Measurements from ENCODE around the gene CEP350.

The CEP350 gene

DNA sequence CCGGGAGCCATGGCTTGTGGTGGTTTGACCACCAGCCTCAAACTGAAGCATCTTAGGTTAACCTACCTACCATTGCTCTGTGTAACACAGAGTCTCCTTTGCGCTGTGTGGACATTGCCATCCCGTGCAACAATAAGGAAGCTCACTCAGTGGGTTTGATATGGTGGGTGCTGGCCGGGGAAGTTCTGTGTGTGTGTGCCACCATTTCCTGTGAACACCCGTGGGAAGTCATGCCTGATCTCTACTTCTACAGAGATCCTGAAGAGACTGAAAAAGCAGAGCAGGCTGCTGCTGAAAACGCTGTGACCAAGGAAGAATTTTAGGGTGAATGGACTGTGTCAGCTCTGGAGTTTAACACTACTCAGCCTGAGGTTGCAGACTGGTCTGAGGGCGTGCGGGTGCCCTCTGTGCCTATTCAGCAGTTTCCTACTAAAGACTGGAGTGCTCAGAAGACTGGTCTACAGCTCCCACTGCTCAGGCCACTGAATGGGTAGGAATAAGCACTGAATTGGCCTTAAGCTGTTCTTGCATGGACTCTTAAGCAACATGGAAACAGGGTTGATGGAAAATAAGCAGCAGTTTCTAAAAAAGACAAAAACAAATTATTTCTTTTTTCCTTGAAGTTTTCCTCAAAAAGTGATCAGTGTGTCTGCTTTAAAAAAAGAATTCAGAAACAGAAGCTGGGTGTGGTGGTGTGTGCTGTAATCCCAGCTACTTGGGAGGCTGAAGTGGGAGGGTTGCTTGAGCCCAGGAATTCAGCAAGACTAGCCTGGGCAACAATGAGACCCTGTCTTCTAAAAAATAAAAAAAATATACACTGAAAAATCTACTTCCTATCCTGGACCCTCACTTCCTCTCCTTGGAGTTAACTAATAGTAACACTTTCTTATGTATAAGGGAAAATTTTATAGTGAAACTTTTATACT lies 14.6 kb downstream of the CEP350 start:
- Histone ChIP-seq H3K27ac (ENCODE audit: low read length) (no peak overlapping the region), H3K36me3 (ENCODE audit: control insufficient read depth, insufficient read depth, low read length) (no peaks in the 10 kb centered on the region), H3K9me3 (ENCODE audit: control insufficient read depth, insufficient read depth, low read length) (no peaks in the 10 kb centered on the region; the same call in 1 of the 2 replicates), H3K27me3 (ENCODE audit: control insufficient read depth, insufficient read depth, low read length) (no peaks in the 10 kb centered on the region), H3K4me1 (ENCODE audit: control insufficient read depth, insufficient read depth, low read length) (no peaks in the 10 kb centered on the region), H3K4me3 (ENCODE audit: low read length) (no peak overlapping the region)
- WGBS (ENCODE audit: insufficient coverage, insufficient read length) = no CpG with 5 or more reads among the region's 8 CpGs
- DNase-seq (ENCODE audit: low read depth, low spot score) = no peak

DNA sequence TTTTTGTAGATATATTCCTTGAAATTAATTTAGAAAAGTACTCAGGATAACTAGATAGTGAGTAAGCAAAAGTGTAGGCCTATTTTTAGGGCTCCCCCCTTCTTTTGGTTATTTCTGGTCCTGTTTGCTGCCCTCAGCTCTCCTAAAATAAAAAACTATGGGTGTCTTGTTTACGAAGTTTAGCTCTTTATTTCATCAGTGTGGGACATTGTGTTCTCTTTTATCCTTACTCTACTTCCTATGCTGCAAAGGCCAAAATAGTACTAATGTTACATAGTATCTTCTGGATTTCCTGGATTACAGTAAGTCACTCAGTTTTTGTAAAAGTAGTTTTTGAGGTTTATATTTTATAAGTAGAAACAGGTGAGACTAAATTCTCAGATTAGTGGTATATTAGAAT lies 15.4 kb downstream of the CEP350 start:
- H3K36me3 ChIP-seq (ENCODE audit: control insufficient read depth, insufficient read depth, low read length) = no peaks in the 10 kb centered on the region
- no peaks in the 10 kb centered on the region for H3K4me1 ChIP-seq (ENCODE audit: control insufficient read depth, insufficient read depth, low read length)
- no peak overlapping the region for H3K4me3 ChIP-seq (ENCODE audit: low read length)
- no peak overlapping the region for H3K27ac ChIP-seq (ENCODE audit: low read length)
- no peaks in the 10 kb centered on the region; the same call in 1 of the 2 replicates for H3K9me3 ChIP-seq (ENCODE audit: control insufficient read depth, insufficient read depth, low read length)
- DNase-seq (ENCODE audit: low read depth, low spot score) = no peak
- H3K27me3 ChIP-seq (ENCODE audit: control insufficient read depth, insufficient read depth, low read length) = no peaks in the 10 kb centered on the region
- WGBS (ENCODE audit: insufficient coverage, insufficient read length) = no CpG with 5 or more reads among the region's 1 CpG

DNA sequence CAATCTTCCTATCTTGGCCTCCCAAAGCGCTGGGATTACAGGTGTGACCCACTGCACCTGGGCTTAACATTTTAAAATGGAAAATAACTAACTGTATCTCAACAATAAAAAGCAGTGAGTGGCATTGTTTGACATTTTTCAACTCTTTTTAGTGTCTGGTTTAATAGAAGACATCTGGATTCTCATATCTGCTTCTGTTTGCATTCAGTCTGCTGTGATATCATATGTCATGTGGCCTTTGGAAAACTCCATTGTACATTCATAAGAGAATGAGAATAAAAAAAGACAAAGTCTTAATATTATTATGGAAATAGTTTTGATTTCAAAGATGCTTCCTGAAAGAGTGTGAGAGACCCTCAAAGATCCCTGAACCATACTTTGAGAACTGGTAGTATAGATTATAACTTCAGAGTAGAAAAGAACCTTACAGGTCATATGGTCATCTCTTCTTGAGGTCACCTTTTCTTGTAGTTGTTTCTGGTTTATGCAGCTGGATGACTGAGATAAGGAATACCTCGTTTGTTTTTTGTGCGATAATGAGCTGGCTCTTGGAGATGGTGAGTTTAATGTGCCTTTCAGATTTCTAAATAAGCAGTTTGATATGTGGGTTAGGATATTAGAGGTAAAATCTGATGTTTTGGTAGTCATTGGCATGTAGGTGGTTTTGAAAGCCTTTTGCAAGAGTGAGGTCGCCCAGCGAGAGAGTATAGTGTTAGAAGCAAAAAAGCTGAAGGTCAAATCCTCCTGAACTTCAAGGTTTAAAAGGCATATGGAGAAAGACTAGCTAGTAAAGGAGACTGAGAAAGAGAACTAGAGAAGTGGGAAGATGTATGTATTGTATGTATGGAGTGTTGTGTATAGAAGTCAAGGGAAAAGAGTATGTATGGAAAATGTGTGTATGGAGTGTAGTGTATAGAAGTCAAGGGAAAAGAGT lies 17.2 kb downstream of the CEP350 start:
- no peaks in the 10 kb centered on the region for H3K27me3 ChIP-seq (ENCODE audit: control insufficient read depth, insufficient read depth, low read length)
- no peak for DNase-seq (ENCODE audit: low read depth, low spot score)
- no CpG with 5 or more reads among the region's 5 CpGs for WGBS (ENCODE audit: insufficient coverage, insufficient read length)
- H3K4me1 ChIP-seq (ENCODE audit: control insufficient read depth, insufficient read depth, low read length) = no peaks in the 10 kb centered on the region
- no peaks in the 10 kb centered on the region for H3K9me3 ChIP-seq (ENCODE audit: control insufficient read depth, insufficient read depth, low read length)
- H3K36me3 ChIP-seq (ENCODE audit: control insufficient read depth, insufficient read depth, low read length) = no peaks in the 10 kb centered on the region
- no peak overlapping the region for H3K27ac ChIP-seq (ENCODE audit: low read length)
- no peak overlapping the region for H3K4me3 ChIP-seq (ENCODE audit: low read length)

DNA sequence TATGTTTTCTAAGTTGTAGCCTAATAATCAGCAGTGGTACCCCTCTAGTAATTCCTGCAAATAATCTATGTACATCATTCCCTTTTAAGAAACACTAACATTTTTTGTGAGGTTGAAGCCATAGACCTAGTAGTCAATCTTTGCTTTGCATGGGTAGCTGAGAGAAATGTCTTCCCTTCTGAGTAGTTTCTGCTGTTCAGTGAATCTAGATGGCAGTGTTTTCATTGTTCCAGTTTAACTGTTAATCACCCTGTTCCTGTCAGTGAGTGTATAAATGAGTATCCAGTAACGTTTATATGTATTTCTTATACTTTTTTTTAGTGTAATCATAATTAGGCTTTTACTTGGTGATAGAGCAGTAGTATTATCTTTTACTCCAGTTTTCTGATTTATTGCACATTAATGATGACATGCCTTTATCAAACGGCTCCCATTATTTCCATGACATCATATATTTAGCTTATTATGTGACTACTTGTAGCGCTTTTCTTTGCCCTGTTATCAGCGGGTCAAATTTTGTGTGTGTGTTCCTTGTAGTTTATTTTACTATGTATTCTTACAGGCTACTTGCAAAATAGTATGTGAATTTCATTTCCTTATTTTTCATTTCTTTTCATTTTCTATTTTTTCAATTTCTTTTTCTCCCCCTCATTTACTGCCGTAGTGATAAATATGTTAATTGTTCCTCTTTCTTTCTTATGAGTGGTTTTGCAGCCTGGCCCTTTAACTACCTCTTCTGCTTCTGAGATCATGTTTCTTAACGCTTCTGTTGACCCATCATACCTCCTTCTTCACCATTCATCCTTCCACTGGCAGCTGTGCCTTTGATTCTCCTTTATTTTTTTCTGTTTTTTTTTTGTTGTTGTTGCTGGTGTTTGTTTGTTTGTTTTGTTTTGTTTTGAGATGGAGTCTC lies 18.8 kb downstream of the CEP350 start:
- H3K4me1 ChIP-seq (ENCODE audit: control insufficient read depth, insufficient read depth, low read length) = no peaks in the 10 kb centered on the region
- H3K27me3 ChIP-seq (ENCODE audit: control insufficient read depth, insufficient read depth, low read length) = no peaks in the 10 kb centered on the region
- H3K27ac ChIP-seq (ENCODE audit: low read length) = no peak overlapping the region
- no peaks in the 10 kb centered on the region for H3K36me3 ChIP-seq (ENCODE audit: control insufficient read depth, insufficient read depth, low read length)
- H3K9me3 ChIP-seq (ENCODE audit: control insufficient read depth, insufficient read depth, low read length) = no peaks in the 10 kb centered on the region
- WGBS (ENCODE audit: insufficient coverage, insufficient read length) = 100% methylated on average over 1 of the region's 6 CpGs
- H3K4me3 ChIP-seq (ENCODE audit: low read length) = no peak overlapping the region
- DNase-seq (ENCODE audit: low read depth, low spot score) = no peak

DNA sequence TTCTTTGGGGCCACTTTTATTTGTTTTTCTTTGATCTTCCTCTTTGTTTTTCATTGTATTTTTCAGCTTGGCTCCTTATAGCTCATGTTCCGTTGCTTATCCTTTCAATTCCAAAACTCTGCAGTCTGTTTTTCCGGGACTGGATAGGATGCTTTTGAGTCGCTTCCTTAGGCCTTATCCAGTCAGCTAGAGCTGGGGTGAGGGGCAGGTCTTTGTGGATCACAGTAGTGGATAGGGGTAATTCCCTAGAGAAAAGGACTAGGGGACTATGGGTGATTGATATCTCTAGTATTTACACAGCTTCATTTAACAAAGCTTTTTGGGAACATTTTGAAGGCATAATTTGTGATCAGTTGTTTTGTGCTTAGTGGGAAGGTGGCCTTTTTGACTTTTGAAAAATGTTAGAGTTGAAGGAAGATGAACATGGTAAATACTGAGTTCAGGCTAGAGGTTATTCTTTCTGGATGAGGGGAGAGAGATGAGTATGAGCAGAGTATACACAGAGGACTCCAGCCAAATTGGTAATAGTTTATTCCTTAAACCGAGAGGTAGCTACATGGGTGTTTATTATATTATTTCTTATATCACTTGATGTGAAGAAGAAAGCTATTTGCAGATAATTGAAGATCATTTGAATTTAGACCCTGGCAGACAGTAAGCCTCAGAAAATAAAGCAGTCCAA lies 22.5 kb downstream of the CEP350 start:
- DNase-seq (ENCODE audit: low read depth, low spot score) = no peak

DNA sequence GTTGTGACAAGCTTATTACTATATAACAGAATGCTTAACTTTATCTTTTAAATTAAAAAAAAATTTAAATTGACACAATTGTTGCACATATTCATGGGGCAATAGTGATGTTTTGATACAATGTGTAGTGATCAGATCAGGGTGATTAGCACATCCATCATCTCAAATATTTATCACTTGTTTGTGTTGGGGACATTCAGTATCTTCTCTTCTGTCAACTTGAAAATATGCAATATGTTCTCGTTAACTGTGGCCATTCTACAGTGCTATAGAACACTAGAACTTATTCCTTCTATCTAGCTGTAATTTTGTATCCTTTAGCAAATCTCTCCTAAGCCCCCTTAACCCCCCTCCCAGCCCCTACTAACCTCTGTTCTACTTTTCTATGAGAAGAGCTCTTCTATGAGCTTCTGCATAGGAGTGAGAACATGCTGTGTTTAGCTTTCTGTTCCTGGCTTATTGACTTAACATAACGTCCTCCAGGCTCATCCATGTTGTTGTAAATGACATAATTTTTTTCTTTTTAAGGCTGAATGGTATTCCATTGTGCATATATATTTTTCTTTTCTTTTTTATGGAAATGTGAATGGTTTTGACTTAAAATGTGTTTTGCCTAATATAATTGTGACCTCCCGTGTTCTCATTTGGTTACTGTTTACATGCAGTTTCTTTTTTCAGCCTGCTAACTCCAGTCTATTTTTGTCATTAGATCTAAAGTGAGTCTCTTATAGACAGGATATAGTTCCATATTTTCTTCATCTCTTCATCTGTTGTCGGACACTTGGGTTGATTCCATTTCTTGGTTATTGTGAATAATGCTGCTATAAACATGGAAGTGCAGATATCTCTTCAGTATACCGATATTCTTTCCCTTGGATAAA lies 23.8 kb downstream of the CEP350 start:
- no peaks in the 10 kb centered on the region for H3K9me3 ChIP-seq (ENCODE audit: control insufficient read depth, insufficient read depth, low read length)
- H3K4me1 ChIP-seq (ENCODE audit: control insufficient read depth, insufficient read depth, low read length) = no peaks in the 10 kb centered on the region
- no peak overlapping the region for H3K4me3 ChIP-seq (ENCODE audit: low read length)
- H3K27me3 ChIP-seq (ENCODE audit: control insufficient read depth, insufficient read depth, low read length) = no peaks in the 10 kb centered on the region
- no peak overlapping the region for H3K27ac ChIP-seq (ENCODE audit: low read length)
- H3K36me3 ChIP-seq (ENCODE audit: control insufficient read depth, insufficient read depth, low read length) = no peaks in the 10 kb centered on the region
- DNase-seq (ENCODE audit: low read depth, low spot score) = no peak
- no CpG with 5 or more reads among the region's 5 CpGs for WGBS (ENCODE audit: insufficient coverage, insufficient read length)

More for the DNA sequence above, 22.5 kb downstream of the CEP350 start:
- Histone ChIP-seq H3K4me1 (ENCODE audit: control insufficient read depth, insufficient read depth, low read length) (no peaks in the 10 kb centered on the region), H3K9me3 (ENCODE audit: control insufficient read depth, insufficient read depth, low read length) (no peaks in the 10 kb centered on the region), H3K27me3 (ENCODE audit: control insufficient read depth, insufficient read depth, low read length) (no peaks in the 10 kb centered on the region), H3K27ac (ENCODE audit: low read length) (no peak overlapping the region), H3K4me3 (ENCODE audit: low read length) (no peak overlapping the region), H3K36me3 (ENCODE audit: control insufficient read depth, insufficient read depth, low read length) (no peaks in the 10 kb centered on the region)
- no CpG with 5 or more reads among the region's 4 CpGs for WGBS (ENCODE audit: insufficient coverage, insufficient read length)

DNA sequence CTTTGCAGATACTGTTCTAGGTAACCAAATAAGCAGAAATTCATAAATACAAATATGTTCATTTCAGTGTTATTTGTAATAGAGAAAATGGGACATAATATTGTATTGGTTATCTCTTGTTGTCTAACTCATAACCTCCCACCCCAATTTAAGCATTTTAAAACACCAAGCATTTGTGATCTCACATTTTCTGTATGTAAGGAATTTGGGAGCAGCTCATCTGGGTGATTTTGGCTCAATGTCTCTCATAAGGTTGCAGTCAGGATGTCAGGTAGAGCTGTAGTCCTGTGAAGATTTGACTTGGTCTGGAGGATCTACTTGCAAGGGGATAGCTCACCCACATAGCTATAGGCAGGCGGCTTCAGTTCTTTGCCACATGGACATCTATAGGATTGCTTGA lies 29.5 kb downstream of the CEP350 start:
- no peak overlapping the region for H3K27ac ChIP-seq (ENCODE audit: low read length)
- H3K4me3 ChIP-seq (ENCODE audit: low read length) = no peak overlapping the region
- no peaks in the 10 kb centered on the region for H3K9me3 ChIP-seq (ENCODE audit: control insufficient read depth, insufficient read depth, low read length)
- no peaks in the 10 kb centered on the region for H3K36me3 ChIP-seq (ENCODE audit: control insufficient read depth, insufficient read depth, low read length)
- H3K4me1 ChIP-seq (ENCODE audit: control insufficient read depth, insufficient read depth, low read length) = no peaks in the 10 kb centered on the region; the same call in 1 of the 2 replicates
- WGBS (ENCODE audit: insufficient coverage, insufficient read length) = no CpG with 5 or more reads among the region's 1 CpG
- no peak for DNase-seq (ENCODE audit: low read depth, low spot score)
- no peaks in the 10 kb centered on the region for H3K27me3 ChIP-seq (ENCODE audit: control insufficient read depth, insufficient read depth, low read length)

DNA sequence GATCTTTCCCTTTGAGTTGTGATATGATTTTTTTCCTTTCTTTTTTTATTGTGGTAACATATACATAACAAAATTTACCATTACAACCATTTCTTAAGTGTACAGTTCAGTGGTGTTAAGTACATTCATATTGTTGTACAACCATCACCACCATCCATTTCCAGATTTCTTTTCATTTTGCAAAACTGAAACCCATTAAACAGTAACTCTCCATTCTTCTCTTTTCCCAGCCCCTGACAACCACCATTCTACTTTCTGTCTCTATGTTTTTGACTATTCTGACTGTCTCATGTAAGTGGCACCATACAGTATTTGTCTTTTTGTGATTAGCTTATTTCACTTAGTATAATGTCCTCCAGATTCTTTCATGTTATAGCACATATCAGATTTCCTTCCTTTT lies 30.3 kb downstream of the CEP350 start:
- H3K27me3 ChIP-seq (ENCODE audit: control insufficient read depth, insufficient read depth, low read length) = no peaks in the 10 kb centered on the region
- DNase-seq (ENCODE audit: low read depth, low spot score) = no peak
- H3K9me3 ChIP-seq (ENCODE audit: control insufficient read depth, insufficient read depth, low read length) = no peaks in the 10 kb centered on the region
- no peaks in the 10 kb centered on the region; the same call in 1 of the 2 replicates for H3K4me1 ChIP-seq (ENCODE audit: control insufficient read depth, insufficient read depth, low read length)
- H3K36me3 ChIP-seq (ENCODE audit: control insufficient read depth, insufficient read depth, low read length) = no peaks in the 10 kb centered on the region
- H3K4me3 ChIP-seq (ENCODE audit: low read length) = no peak overlapping the region
- H3K27ac ChIP-seq (ENCODE audit: low read length) = no peak overlapping the region

DNA sequence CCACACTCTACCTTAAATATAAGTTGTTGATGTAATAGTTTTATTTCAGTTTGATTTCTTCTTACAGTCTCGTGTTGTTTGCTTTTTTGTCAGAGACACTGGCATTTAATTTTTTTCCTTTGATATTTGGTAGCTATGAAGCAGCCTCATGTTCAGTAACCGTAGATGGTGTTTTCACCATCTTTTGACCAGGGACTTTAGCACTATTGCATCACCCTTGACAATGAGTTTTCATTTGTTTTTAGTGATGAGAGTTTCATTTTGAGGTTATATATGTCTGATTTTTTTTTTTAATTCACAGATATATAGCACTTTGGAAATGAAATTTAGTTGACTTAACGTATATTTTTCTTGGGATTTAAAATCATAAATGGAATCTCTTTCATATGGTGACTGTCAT lies 36.2 kb downstream of the CEP350 start:
- H3K9me3 ChIP-seq (ENCODE audit: control insufficient read depth, insufficient read depth, low read length) = no peaks in the 10 kb centered on the region
- no peaks in the 10 kb centered on the region for H3K27me3 ChIP-seq (ENCODE audit: control insufficient read depth, insufficient read depth, low read length)
- no peak overlapping the region for H3K4me3 ChIP-seq (ENCODE audit: low read length)
- no peak overlapping the region for H3K27ac ChIP-seq (ENCODE audit: low read length)
- no peaks in the 10 kb centered on the region; the same call in 1 of the 2 replicates for H3K4me1 ChIP-seq (ENCODE audit: control insufficient read depth, insufficient read depth, low read length)
- no peaks in the 10 kb centered on the region for H3K36me3 ChIP-seq (ENCODE audit: control insufficient read depth, insufficient read depth, low read length)
- no CpG with 5 or more reads among the region's 3 CpGs for WGBS (ENCODE audit: insufficient coverage, insufficient read length)
- DNase-seq (ENCODE audit: low read depth, low spot score) = no peak

All from iPS DF 6.9 (cell line).